ENCODE data around the gene CD72.

Gene CD72

GRCh38 chr9:35618325-35618727, at the start of gene CD72:
CD72 (minus strand) TSS chr9:35618413; CDS start chr9:35618303, 110 bp downstream.
- DNase-seq (ENCODE audit: low read depth in 2 of 2), result no peak

GRCh38 chr9:35667939-35668338, 49.7 kb upstream of the CD72 start:
- DNase-seq (ENCODE audit: low read depth in 2 of 2), result no peak

GRCh38 chr9:35666549-35666948, 48.3 kb upstream of the CD72 start:
- DNase-seq (ENCODE audit: low read depth in 2 of 2), result no peak

- no peak for DNase-seq (ENCODE audit: low read depth in 2 of 2)
These were observed 47.8 kb upstream of the CD72 start for GRCh38 chr9:35666045-35666444.

- no peak for DNase-seq (ENCODE audit: low read depth in 2 of 2)
These were observed 47.2 kb upstream of the CD72 start for GRCh38 chr9:35665471-35665818.

- DNase-seq (ENCODE audit: low read depth in 2 of 2), result peak; percentile 58 to 71
These were observed 46.6 kb upstream of the CD72 start, which contains the start of gene ARHGEF39 for GRCh38 chr9:35664531-35665470. ARHGEF39 (minus strand) TSS chr9:35665195; CDS start chr9:35665169, 26 bp downstream.

GRCh38 chr9:35662437-35662836, 44.2 kb upstream of the CD72 start:
- no peak for DNase-seq (ENCODE audit: low read depth in 2 of 2)

GRCh38 chr9:35661756-35662350, 43.6 kb upstream of the CD72 start:
- no peak for DNase-seq (ENCODE audit: low read depth in 2 of 2)

- DNase-seq (ENCODE audit: low read depth in 2 of 2), result no peak
These were observed 42.8 kb upstream of the CD72 start for GRCh38 chr9:35660966-35661415.

GRCh38 chr9:35659340-35659739, 41.1 kb upstream of the CD72 start:
- no peak for DNase-seq (ENCODE audit: low read depth in 2 of 2)

GRCh38 chr9:35658968-35659220, 40.7 kb upstream of the CD72 start:
- DNase-seq (ENCODE audit: low read depth in 2 of 2), result no peak

- peak; percentile 72 to 76 for DNase-seq (ENCODE audit: low read depth in 2 of 2)
These were observed 40.1 kb upstream of the CD72 start, which contains the start of gene CCDC107 for GRCh38 chr9:35658137-35658967. CCDC107 (plus strand) TSS chr9:35658292; CDS start chr9:35658380, 88 bp downstream.

- DNase-seq (ENCODE audit: low read depth in 2 of 2), result peak; percentile 90 to 96
These were observed 39.4 kb upstream of the CD72 start, which contains the start of gene RMRP for GRCh38 chr9:35657546-35658136. RMRP (minus strand) TSS chr9:35658019.

- no peak for DNase-seq (ENCODE audit: low read depth in 2 of 2)
These were observed 38.8 kb upstream of the CD72 start for GRCh38 chr9:35656831-35657545.

GRCh38 chr9:35656348-35656747, 38.1 kb upstream of the CD72 start:
- no peak for DNase-seq (ENCODE audit: low read depth in 2 of 2)

GRCh38 chr9:35653611-35654010, 35.4 kb upstream of the CD72 start:
- DNase-seq (ENCODE audit: low read depth in 2 of 2), result no peak

- no peak for DNase-seq (ENCODE audit: low read depth in 2 of 2)
These were observed 34.6 kb upstream of the CD72 start for GRCh38 chr9:35652829-35653209.

GRCh38 chr9:35651956-35652828, 34.0 kb upstream of the CD72 start:
- no peak for DNase-seq (ENCODE audit: low read depth in 2 of 2)

GRCh38 chr9:35650341-35651158, 32.3 kb upstream of the CD72 start, which contains the start of gene SIT1:
SIT1 (minus strand) TSS chr9:35650931; CDS start chr9:35650853, 78 bp downstream.
- no peak for DNase-seq (ENCODE audit: low read depth in 2 of 2)

Measured in stimulated activated CD4-positive, alpha-beta T cell treated with anti-CD3 and anti-CD28 coated beads, Interleukin-4, amount 100 ng/mL, for 48 hours (primary cell).